SK-N-SH treated with all-trans-retinoic acid at 6 μM for 48 hours (cell line): Measurements from ENCODE around the gene SLC22A5.

ENCODE experiments used
- ARNTL ChIP-seq: fragments of 450-650 bp; formaldehyde crosslinking; IDR thresholded peaks from 2 replicates; pipeline ENCODE4 v1.5.0; 2020; ENCODE audit warnings: low read depth, mild to moderate bottlenecking, moderate library complexity, borderline replicate concordance
- CREB5 ChIP-seq: fragments of 250-450 bp; sonication (Bioruptor Pico); IDR thresholded peaks from 2 replicates; pipeline ENCODE4 v1.5.1; 2020; ENCODE audit warnings: low read depth, mild to moderate bottlenecking, moderate library complexity
- GLIS3 ChIP-seq: fragments of 250-450 bp; sonication (Bioruptor Pico); IDR thresholded peaks from 2 replicates; pipeline ENCODE4 v1.5.0; 2020; ENCODE audit warnings: mild to moderate bottlenecking, moderate library complexity
- POU6F1 ChIP-seq: fragments of 250-450 bp; sonication (Bioruptor Pico); IDR thresholded peaks from 2 replicates; pipeline ENCODE4 v1.8.0; 2021; ENCODE audit warnings: low read depth, mild to moderate bottlenecking, moderate library complexity, borderline replicate concordance
- ZFP30 ChIP-seq: fragments of 450-650 bp; formaldehyde crosslinking; IDR thresholded peaks from 2 replicates; pipeline ENCODE4 v1.5.0; 2022; ENCODE audit warnings: mild to moderate bottlenecking, moderate library complexity

DNA sequence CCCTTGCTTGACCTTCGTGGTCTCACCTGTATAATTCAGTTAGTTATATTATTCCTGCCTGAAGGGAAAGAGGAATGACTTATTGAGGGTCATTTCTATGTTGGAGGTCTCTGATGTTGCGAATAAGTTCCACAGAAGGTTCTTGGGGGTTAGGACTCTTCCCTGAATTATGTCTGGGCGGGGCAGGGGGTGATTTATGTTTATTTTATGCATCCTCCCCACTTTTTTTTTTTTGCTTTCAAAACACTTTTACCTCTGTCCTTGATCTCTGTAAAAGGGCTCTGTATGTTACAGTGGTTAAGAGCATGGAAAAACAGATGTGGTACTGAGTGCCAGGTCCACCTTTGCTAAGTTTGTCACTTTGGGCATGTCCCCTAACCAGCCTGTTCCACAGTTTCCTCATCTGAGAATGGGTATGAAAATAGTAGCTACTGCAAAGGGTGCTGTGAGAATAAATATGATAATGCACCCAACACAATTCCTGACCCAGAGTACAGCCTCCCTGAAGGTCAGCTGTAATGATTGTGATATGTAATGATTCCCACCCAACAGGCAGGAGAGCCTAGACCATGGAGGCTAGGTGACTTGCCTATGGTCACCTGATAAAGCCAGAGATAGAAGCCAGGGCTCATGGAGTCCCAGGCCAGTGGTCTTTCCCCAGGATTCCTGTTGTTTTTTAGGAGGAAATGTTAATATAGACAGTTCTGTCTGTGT lies 54.8 kb downstream of the SLC22A5 start:
- no peak for TF ChIP-seq ZFP30 (CRISPR knock-in tag)
- TF ChIP-seq GLIS3: no peak
- TF ChIP-seq POU6F1 (CRISPR knock-in tag): no peak
- TF ChIP-seq CREB5 (CRISPR knock-in tag): no peak
- TF ChIP-seq ARNTL: no peak
